NCI-H460 (cell line): ENCODE data around the gene DPP3. TPM values are rescaled to one million over a fixed set of nuclear protein-coding genes. Genes with fewer than 3 reads are reported as not detected.
"Not testable (repeated sequence)": the region's sequence is repeated elsewhere in the genome, so short reads cannot be mapped to it uniquely, and the experiment has no call there.

ENCODE experiments used
- DNase-seq: peaks from one replicate; pipeline ENCODE4 v3.0.0-alpha.2; 2016; ENCODE audit warnings: low read depth; ENCODE audit errors: extremely low read depth
- polyA plus RNA-seq: library from polyadenylated mRNA; depleted of rRNA; stranded (reverse); fragments of >200 nt; gene quantifications from 2 replicates; pipeline ENCODE4 v1.2.3, GENCODE V29; 2014; cell fraction: nucleus; rRNA removed
- total RNA-seq: library from RNA; depleted of rRNA; stranded (reverse); fragments of >200 nt; shearing (Covaris generic); gene quantifications from 2 replicates; pipeline ENCODE4 v1.2.3, GENCODE V29; 2014; rRNA removed

DPP3 gene, protein sequence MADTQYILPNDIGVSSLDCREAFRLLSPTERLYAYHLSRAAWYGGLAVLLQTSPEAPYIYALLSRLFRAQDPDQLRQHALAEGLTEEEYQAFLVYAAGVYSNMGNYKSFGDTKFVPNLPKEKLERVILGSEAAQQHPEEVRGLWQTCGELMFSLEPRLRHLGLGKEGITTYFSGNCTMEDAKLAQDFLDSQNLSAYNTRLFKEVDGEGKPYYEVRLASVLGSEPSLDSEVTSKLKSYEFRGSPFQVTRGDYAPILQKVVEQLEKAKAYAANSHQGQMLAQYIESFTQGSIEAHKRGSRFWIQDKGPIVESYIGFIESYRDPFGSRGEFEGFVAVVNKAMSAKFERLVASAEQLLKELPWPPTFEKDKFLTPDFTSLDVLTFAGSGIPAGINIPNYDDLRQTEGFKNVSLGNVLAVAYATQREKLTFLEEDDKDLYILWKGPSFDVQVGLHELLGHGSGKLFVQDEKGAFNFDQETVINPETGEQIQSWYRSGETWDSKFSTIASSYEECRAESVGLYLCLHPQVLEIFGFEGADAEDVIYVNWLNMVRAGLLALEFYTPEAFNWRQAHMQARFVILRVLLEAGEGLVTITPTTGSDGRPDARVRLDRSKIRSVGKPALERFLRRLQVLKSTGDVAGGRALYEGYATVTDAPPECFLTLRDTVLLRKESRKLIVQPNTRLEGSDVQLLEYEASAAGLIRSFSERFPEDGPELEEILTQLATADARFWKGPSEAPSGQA
- total RNA-seq, result 30.8 and 31.9 TPM in 2 replicates
- 64.7 and 69.9 TPM in 2 replicates for polyA plus RNA-seq

DNA sequence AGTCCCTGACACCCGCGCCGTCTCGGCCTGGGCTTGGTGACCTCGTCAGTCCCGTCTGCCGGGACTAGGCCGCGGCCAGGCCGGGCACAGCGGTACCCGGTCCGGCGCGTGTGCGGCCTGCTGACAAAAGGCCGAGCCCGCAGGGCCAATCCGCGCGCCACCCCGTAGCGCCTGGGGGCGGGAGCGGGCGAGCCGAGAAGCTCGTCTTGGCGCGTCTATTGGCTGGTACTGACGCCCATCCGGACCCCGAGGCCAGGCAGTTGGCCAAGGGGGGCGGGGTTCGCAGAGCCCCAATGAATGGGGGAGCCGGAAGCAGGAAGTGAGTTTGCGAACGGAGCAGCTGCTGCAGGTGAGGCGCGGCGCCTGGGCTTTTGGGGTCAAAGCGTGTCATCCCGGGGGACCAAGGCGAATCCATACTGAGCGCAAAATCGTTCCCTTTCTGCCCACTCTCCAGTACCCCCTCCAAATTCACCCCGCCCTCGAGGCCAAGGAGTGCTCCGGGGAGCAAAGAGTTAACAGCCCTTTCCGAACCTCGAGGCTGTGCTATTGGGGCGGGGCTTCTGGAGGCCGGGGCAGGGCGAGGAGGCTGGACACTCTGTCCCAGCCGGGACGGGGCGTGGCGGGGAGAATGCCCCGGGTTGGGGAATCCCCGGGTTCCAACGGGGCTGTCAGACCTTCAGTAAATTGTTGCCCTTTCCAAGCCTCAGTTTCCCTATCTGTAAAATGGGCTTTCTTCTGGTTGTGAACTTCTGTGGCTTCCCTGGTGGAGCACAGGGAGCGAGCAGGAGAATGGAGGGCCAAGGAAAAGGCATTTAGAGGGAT is at the start of gene DPP3:
Gene DPP3, plus strand, starts transcription at position 318 of the 822 bp plus-strand sequence. CDS start 1,767 bp downstream, outside the sequence.
- DNase-seq, result peak; percentile 91

DNA sequence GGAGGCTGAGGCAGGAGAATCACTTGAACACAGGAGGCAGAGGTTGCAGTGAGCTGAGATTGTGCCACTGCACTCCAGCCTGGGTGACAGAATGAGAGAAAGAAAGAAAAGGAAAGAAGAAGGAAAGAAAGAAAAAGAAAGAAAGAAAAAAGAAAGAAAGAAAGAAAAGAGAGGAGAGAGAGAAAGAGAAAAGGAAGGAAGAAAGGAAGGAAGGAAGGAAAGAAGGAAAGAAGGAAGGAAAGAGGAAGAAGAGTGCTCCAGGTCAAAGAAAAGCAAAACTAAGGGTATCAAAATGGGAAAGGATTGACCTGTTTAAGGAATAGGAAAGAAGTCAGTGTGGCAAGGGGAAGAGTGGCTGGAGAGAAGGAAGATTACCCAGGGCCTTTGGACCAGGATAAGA is 48.9 kb upstream of the DPP3 start:
- DNase-seq, result not testable (repeated sequence)

DNA sequence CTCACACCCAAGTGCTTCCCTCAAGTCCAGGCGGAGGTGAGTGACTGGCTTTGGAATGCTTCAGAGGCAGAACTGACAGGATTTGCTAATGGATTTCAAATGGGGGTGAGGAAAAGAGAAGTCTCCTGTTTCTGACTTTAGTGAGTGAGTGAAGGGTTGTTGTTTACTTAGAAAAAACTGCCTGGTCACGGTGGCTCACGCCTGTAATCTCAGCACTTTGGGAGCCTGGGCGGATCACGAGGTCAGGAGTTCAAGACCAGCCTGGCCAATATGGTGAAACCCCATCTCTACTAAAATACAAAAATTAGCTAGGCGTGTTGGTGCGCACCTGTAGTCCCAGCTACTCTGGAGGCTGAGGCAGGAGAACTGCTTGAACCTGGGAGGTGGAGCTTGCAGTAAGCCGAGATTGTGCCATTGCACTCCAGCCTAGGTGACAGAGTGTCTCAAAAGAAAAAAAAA is 48.3 kb upstream of the DPP3 start:
- DNase-seq, result not testable (repeated sequence)

DNA sequence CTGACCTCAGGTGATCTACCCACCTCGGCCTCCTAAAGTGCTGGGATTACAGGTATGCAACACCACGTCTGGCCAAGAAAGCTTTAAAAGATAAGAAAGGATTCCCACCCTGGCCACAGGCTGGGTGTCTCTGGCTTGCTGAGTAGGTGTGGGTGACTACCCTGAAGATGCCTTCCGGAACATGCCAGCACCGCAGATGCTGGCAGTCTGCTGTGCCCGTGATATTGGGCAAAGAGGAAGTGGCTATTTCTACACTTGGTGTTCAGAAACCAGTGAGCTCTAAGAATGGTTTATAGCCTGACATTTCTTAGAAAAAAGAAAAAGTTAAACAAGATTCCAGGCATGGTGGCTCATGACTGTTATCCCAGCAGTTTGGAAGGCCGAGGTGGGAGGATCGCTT is 47.6 kb upstream of the DPP3 start:
- no peak for DNase-seq

DNA sequence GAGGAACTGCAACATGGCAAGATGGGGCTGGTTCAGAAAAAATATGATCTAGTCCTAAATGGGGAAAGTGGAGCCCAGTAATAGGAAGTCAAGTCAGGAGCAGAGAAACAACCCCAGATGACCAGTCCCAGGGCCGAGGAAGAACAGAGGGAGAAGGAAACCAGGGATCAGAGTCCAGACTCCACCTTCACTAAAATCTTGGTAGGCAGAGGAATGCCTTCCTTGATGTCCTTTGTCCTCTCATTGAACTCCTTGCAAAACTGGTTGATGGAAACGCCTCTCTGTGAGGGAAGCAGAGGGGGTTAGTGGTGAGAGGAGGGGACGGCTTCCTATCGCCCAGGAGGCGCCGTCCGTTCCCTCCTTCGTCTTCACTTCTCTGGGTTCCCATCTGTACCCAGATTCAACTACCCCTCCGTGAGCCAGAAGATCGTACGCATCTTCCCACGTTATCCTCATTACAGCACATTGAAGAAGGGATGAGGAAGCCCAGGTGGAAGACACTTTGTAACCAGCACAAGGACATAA is 42.2 kb upstream of the DPP3 start:
- DNase-seq, result no peak

DNA sequence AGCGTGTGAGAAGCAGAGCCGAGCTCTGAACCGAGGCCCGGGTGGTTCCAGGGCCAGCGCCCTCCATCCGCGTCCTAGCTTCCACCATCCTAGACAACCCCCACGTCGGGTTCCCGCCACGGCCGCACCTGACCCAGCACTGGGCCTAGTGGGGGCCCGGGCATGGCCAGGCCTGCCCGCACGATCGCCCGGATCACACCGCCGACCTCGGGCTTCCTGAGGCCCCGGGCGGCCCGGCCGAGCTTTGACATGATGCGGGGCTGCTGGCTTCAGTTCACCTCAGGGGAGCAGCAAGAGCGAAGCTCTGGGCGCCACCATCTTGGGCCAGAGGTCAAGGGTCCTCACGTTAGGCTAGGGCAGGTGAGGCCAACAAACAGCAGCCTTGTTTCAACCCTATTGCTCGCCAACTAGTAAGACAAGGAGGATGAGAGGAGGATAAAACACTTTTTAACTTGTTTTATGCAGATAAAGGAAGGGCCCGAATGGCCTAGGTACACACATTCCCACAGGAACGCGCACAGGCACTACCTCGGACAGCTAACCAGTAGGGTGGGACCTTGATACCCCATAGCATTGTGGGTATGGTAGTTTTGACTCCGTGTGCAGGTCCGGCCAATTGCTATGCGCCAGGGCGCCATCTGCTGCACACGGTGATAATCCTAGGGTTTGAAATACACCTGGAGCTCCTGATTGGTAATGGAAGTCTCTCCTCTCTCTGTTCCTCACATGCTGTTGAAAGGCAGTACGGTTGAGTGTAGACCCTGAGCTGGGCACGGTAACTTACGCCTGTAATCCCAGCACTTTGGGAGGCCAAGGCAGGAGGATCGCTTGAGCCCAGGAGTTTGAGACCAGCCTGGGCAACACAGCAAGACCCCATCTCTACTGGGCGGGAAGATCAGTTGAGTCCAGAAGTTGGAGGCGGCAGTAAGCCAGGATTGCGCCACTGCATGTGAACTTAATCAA is 41.4 kb upstream of the DPP3 start, which contains the start of gene MRPL11:
Gene MRPL11, minus strand, starts transcription at position 345 of the 963 bp plus-strand sequence. Its CDS starts 94 bp downstream, at position 251.
- DNase-seq, result peak; percentile 88

DNA sequence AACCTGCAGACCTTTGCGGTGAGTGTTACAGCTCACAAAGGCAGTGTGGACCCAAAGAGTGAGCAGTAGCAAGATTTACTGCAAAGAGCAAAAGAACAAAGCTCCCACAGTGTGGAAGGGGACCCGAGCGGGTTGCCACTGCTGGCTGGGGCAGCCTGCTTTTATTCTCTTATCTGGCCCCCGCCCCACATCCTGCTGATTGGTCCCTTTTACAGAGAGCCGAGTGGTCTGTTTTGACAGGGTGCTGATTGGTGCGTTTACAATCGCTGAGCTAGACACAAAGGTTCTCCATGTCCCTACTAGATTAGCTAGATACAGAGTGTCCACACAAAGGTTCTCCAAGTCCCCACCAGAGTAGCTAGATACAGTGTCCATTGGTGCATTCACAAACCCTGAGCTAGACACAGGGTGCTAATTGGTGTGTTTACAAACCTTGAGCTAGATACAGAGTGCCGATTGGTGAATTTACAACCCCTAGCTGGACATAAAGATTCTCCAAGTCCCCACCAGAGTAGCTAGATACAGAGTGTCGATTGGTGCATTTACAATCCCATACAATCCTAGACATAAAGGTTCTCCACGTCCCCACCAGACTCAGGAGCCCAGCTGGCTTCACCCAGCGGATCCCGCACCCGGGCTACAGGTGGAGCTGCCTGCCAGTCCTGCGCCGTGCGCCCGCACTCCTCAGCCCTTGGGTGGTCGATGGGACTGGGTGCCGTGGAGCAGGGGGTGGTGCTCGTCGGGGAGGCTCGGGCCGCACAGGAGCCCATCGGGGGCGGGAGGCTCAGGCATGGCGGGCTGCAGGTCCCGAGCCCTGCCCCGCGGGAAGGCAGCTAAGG is 39.9 kb upstream of the DPP3 start:
- not testable (repeated sequence) for DNase-seq

DNA sequence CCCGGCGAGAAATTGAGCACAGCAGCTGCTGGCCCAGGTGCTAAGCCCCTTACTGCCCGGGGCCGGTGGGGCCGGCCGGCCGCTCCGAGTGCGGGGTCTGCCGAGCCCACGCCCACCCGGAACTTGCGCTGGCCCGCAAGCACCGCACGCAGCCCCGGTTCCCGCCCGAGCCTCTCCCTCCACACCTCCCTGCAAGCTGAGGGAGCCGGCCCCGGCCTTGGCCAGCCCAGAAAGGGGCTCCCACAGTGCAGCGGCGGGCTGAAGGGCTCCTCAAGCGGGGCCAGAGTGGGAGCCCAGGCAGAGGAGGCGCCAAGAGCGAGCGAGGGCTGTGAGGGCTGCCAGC is 39.3 kb upstream of the DPP3 start:
- DNase-seq, result not testable (repeated sequence)

DNA sequence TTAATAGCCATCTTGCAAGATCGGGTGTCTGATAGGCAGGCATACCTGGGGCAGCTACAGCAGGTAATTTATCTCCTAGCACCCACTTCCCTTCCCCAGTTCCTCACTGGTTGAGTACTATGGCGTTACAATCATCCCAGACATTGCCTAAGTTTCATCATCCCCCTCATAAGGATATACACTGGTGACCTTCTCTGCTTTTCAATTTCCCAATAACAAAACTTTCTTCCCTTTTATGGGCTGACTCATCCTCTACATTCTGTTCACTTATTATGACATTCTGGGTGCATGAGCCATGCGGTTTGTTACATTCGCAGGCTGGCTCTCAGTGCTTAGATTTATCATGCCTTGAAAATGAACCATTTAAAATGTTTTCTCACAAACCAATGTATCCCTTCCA is 36.6 kb upstream of the DPP3 start:
- DNase-seq, result peak; percentile 20

DNA sequence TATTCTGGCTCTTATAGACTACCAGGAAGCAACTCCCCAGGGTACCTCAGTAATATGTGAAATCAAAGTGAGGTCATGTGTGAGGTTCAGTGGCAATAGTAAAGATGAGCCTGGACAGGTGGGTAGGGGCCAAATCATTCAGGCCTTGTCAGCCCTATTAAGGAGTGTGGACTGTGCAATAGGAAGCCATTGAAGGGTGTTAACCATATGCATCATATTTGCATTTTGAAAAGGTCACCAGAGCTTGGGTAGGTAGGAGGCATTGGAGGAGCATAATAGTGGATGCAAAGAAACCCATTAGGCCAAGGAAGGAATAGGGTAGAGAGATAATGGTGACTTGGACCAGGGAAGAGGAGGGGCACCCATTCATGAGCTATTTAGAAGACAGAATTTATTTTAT is 33.2 kb upstream of the DPP3 start:
- no peak for DNase-seq

DNA sequence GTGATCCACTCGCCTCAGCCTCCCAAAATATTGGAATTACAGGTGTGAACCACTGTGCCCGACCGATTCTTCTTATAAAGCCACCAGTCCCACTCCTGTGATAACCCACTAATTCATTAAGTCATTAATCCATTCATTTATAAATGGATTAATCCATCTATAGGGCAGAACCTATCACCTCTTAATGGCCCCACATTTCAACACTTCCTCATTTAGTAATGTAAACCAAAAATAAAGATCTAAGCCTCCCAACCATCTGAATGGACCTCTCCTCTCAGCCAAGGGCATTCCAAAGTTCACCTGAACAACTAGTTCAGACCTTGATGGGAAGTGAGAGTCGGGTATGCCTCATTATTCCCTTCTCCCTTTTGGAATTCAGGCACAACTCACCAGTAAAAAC is 31.7 kb upstream of the DPP3 start:
- no peak for DNase-seq

DNA sequence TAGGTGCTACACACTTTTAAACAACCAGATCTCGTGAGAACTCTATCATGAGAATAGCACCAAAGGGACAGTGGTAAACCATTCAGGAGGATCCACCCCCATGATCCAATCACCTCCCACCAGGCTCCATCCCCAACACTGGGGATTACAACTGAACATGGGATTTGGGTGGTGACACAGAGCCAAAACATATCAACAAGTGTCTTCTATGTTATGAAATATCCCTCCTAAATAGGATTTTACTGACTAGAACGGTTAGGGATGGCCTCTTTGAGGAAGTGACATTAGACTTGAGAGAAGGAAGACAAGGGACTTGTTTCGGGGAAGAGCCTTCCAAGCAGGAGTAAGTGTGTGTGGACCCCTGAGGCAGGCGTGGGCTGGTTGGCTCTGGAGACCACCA is 29.7 kb upstream of the DPP3 start:
- DNase-seq, result no peak

DNA sequence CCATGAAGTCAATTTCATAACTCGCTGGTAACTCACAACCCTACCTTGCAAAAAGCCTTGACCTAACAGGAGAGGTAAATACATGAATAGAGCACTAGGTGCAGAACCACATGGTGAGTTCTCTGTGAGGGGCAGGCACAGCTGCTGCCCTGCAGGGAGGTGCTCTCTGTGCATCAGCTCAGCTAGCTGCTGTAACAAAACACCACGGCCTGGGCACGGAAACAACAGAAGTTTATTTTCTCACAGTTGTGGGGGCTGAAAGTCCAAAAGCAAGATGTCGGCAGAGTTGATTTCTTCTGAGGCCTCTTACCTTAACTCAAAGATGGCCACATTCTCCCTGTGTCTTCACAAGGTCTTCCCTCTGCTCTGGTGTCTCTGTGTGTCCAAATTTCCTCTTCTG is 28.6 kb upstream of the DPP3 start:
- DNase-seq, result no peak

DNA sequence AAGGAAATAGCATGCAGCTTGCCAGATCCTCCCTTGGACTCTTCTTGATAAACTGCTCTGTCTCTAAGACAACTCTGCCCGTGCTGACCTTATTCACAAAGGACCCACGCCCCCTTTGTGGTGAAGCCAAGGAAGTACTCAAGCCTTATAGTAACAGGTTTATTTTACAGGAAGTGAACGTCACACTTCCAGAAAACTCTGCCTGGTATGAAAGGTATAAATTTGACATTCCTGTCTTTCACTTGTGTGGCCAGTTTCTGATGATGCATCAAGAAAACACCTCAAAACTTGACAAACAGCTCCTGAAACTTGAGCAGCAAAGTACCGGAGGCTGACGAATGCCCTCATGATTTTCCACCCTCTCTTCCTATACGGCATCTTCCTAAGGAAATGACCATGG is 26.0 kb upstream of the DPP3 start:
- DNase-seq, result no peak

DNA sequence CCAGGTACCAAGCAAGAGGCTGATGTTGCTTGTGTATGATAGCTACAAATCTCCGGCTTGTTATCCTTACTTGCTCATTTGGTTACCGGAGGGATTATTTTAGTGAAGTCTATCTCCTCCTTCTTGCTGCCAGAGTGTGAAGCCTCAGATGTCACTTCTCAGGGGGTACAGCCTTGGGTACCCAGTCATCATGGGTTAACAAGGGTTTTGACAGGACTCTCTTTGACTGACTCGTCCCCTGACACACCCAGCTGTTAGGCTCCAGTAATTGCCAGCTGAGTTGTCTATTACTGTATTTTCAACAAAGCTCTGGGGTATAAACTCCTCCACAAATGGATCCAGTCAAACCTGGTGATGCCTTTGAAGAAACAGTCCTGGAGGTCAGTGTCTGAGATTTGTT is 25.4 kb upstream of the DPP3 start:
- DNase-seq, result no peak

DNA sequence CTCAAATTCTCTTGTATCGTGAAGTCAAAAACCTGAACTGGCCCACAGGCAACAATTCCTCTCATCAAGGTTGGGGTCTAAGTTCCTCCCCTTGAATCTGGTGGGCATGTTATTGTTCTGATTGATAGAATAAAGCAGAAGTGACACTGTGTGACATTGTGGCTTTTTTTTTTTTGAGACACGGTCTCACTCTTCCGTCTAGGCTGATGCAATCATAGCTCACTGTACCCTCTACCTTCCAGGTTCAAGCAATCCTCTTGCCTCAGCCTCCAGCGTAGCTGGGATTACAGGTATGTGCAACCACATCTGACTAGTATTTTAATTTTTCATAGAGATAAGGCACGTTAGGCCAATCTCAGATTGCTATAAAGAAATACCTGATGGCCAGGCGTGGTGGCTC is 22.4 kb upstream of the DPP3 start:
- no peak for DNase-seq

DNA sequence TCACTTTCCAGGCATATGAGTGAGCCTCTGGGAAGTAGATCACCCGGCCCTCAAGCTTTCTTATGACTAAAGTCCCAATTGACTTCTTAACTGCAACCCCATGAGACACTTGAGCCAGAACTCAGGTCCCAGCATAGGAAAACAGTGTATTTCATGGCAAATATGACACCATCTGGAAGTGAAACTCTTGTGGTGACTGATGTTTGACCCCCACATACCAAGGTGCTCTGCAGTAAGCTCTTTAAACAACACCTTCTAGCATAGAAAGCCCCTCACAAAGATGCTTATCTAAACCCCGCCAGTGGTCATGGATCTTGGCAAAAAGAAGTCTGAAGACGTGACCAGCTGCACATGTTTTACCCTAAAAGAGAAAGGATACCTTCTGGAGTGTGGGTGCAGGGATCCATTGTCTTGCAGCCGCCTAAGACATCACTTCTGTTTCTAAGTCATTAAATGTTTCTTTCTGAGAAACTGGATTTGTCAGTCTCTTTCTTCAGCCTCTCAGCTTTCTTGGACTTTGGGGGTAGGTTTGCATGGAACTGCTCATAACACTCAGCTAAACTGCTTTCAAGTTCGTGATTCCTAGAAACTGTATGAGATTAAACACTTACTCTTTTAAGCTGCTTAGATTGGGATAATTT is 21.0 kb upstream of the DPP3 start:
- DNase-seq, result no peak

DNA sequence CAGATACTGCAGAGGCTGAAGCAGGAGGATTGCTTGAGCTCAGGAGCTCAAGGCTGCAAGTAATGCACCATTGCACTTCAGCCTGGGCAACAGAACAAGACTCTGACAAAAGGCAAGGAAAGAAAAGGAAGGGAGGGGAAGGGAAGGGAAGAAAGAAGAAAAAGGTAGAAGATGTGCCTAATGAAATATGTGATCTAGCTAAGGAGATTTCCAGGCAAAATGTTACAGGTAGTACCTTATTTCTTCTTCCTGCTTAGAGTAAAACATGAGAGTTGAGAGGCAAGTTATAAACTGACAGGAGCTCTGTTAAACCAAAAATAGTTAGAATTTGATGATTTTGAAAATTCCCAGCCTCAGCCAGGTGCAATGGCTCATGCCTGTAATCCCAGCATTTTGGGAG is 18.2 kb upstream of the DPP3 start:
- no peak for DNase-seq
